SK-N-SH treated with all-trans-retinoic acid at 6 μM for 48 hours (cell line): ENCODE results near the gene TBCCD1.

Source experiments
- ATAC-seq: fragments of 200-7000 bp; cut with Tn5 transposase; 3 replicates; pipeline ENCODE4 v1.9.1; 2020; ENCODE audit warnings: mild to moderate bottlenecking, moderate library complexity
- ARNTL ChIP-seq: fragments of 450-650 bp; formaldehyde crosslinking; IDR thresholded peaks from 2 replicates; pipeline ENCODE4 v1.5.0; 2020; ENCODE audit warnings: low read depth, mild to moderate bottlenecking, moderate library complexity, borderline replicate concordance
- BACH2 ChIP-seq: fragments of 250-450 bp; sonication (Bioruptor Pico); IDR thresholded peaks from 2 replicates; pipeline ENCODE4 v1.9.0; 2021; ENCODE audit warnings: mild to moderate bottlenecking, borderline replicate concordance
- CREB5 ChIP-seq: fragments of 250-450 bp; sonication (Bioruptor Pico); IDR thresholded peaks from 2 replicates; pipeline ENCODE4 v1.5.1; 2020; ENCODE audit warnings: low read depth, mild to moderate bottlenecking, moderate library complexity
- CSDC2 ChIP-seq: fragments of 250-450 bp; sonication (Bioruptor Pico); IDR thresholded peaks from 2 replicates; pipeline ENCODE4 v1.5.0; 2020; ENCODE audit warnings: mild to moderate bottlenecking, moderate library complexity
- CSRNP3 ChIP-seq: fragments of 250-450 bp; sonication (Bioruptor Pico); IDR thresholded peaks from 2 replicates; pipeline ENCODE4 v1.5.1; 2021; ENCODE audit warnings: mild to moderate bottlenecking, moderate library complexity
- GLIS3 ChIP-seq: fragments of 250-450 bp; sonication (Bioruptor Pico); IDR thresholded peaks from 2 replicates; pipeline ENCODE4 v1.5.0; 2020; ENCODE audit warnings: mild to moderate bottlenecking, moderate library complexity
- PATZ1 ChIP-seq: fragments of 250-450 bp; sonication (Bioruptor Pico); IDR thresholded peaks from 2 replicates; pipeline ENCODE4 v1.8.0; 2020; ENCODE audit warnings: mild to moderate bottlenecking, moderate library complexity, borderline replicate concordance
- POU6F1 ChIP-seq: fragments of 250-450 bp; sonication (Bioruptor Pico); IDR thresholded peaks from 2 replicates; pipeline ENCODE4 v1.8.0; 2021; ENCODE audit warnings: low read depth, mild to moderate bottlenecking, moderate library complexity, borderline replicate concordance
- PPARA ChIP-seq: fragments of 250-450 bp; sonication (Bioruptor Pico); IDR thresholded peaks from 2 replicates; pipeline ENCODE4 v1.5.0; 2020; ENCODE audit warnings: mild to moderate bottlenecking, borderline replicate concordance
- RARB ChIP-seq: fragments of 250-450 bp; sonication (Bioruptor Pico); IDR thresholded peaks from 2 replicates; pipeline ENCODE4 v1.8.0; 2021; ENCODE audit warnings: mild to moderate bottlenecking, moderate library complexity
- SNAI2 ChIP-seq: fragments of 250-450 bp; sonication (Bioruptor Pico); IDR thresholded peaks from 2 replicates; pipeline ENCODE4 v1.5.0; 2020; ENCODE audit warnings: mild to moderate bottlenecking, moderate library complexity
- TCF4 ChIP-seq: fragments of 250-450 bp; sonication (Bioruptor Pico); IDR thresholded peaks from 2 replicates; pipeline ENCODE4 v1.8.0; 2021; ENCODE audit warnings: mild to moderate bottlenecking, moderate library complexity, borderline replicate concordance
- TOX ChIP-seq: fragments of 250-450 bp; sonication (Bioruptor Pico); IDR thresholded peaks from 2 replicates; pipeline ENCODE4 v1.8.0; 2021; ENCODE audit warnings: mild to moderate bottlenecking, moderate library complexity, borderline replicate concordance
- TSHZ2 ChIP-seq: fragments of 250-450 bp; sonication (Bioruptor Pico); IDR thresholded peaks from 2 replicates; pipeline ENCODE4 v1.5.0; 2020; ENCODE audit warnings: mild to moderate bottlenecking, moderate library complexity
- ZFP30 ChIP-seq: fragments of 450-650 bp; formaldehyde crosslinking; IDR thresholded peaks from 2 replicates; pipeline ENCODE4 v1.5.0; 2022; ENCODE audit warnings: mild to moderate bottlenecking, moderate library complexity
- ZNF565 ChIP-seq: fragments of 450-650 bp; formaldehyde crosslinking; conservative IDR thresholded peaks from 2 replicates; pipeline ENCODE4 v1.5.0; 2020; ENCODE audit warnings: low read depth, mild to moderate bottlenecking, moderate library complexity
- ZNF70 ChIP-seq: fragments of 450-650 bp; formaldehyde crosslinking; IDR thresholded peaks from 2 replicates; pipeline ENCODE4 v1.5.0; 2020; ENCODE audit warnings: mild to moderate bottlenecking, moderate library complexity
- ZNF8 ChIP-seq: fragments of 450-650 bp; formaldehyde crosslinking; IDR thresholded peaks from 2 replicates; pipeline ENCODE4 v1.5.0; 2020; ENCODE audit warnings: mild to moderate bottlenecking, moderate library complexity

Gene TBCCD1

GRCh38 chr3:186603159-186603558 lies 36.0 kb upstream of the TBCCD1 start:
- TF ChIP-seq RARB (CRISPR knock-in tag) (no peak), TSHZ2 (CRISPR knock-in tag) (no peak), ZNF8 (CRISPR knock-in tag) (no peak), ARNTL (CRISPR knock-in tag) (no peak), ZNF565 (CRISPR knock-in tag) (no peak), ZNF70 (CRISPR knock-in tag) (no peak), BACH2 (no peak), CREB5 (CRISPR knock-in tag) (no peak), ZFP30 (no peak), PATZ1 (CRISPR knock-in tag) (no peak), GLIS3 (CRISPR knock-in tag) (no peak), SNAI2 (CRISPR knock-in tag) (no peak), PPARA (CRISPR knock-in tag) (no peak)
- no peak for ATAC-seq

GRCh38 chr3:186600896-186601295 lies 33.8 kb upstream of the TBCCD1 start:
- ATAC-seq: no peak
- TF ChIP-seq CREB5 (CRISPR knock-in tag) (no peak), ARNTL (CRISPR knock-in tag) (no peak), POU6F1 (CRISPR knock-in tag) (no peak), PPARA (CRISPR knock-in tag) (no peak), TCF4 (CRISPR knock-in tag) (no peak), RARB (CRISPR knock-in tag) (no peak), BACH2 (no peak), PATZ1 (CRISPR knock-in tag) (no peak), ZNF565 (CRISPR knock-in tag) (no peak)
- TF ChIP-seq, all 23 proteins: peak for 0

- no peak for ATAC-seq
- TF ChIP-seq TOX (no peak), TSHZ2 (CRISPR knock-in tag) (no peak), TCF4 (CRISPR knock-in tag) (no peak), RARB (CRISPR knock-in tag) (no peak), CSDC2 (CRISPR knock-in tag) (no peak), POU6F1 (CRISPR knock-in tag) (no peak), BACH2 (no peak), CSRNP3 (CRISPR knock-in tag) (no peak), ZNF565 (CRISPR knock-in tag) (no peak), GLIS3 (CRISPR knock-in tag) (no peak)
These were observed 32.6 kb upstream of the TBCCD1 start for GRCh38 chr3:186599785-186600166.
